ENCODE measurements around the gene SH3RF3. TPM values are rescaled to one million over a fixed set of nuclear protein-coding genes. Genes with fewer than 3 reads are reported as not detected.
A peak's percentile ranks its signal among the peaks of the same experiment; 100 is the strongest.

SH3RF3 gene
- total and polyA plus RNA-seq, 10 of the 15 experiments (the other 5 are each of a cell fraction or from before 2014, with no cell fraction given): 0.08 to 8.8 (median 2.3) TPM

GRCh38 chr2:109453371-109453995 is 324.5 kb downstream of the SH3RF3 start:
- FAIRE-seq (no peak), DNase-seq (ENCODE audit: low read depth, low spot score) (no peak), ATAC-seq (no peak)
- no peak overlapping the region for H3K4me3 ChIP-seq
- H3K36me3 ChIP-seq (ENCODE audit: control insufficient read depth in 2 of 2, insufficient read depth in 2 of 2, low read length in 1 of 2): no peaks in the 10 kb centered on the region
- WGBS (ENCODE audit: insufficient coverage, insufficient replicate concordance, low lambda C conversion rate, missing lambda C conversion rate): 56% methylated on average over 15 of the region's 15 CpGs
- in situ Hi-C loops (cut with MboI) (loop anchor here (5.0 kb wide), 1 partner anchor 51 kb away; no protein-coding TSS in a partner anchor), intact Hi-C loops (cut with micrococcal nuclease; ENCODE audit: unreplicated experiment) (no loop called here)
- POLR2A ChIA-PET: no interaction called here
- no peaks in the 10 kb centered on the region for H3K4me1 ChIP-seq (ENCODE audit: control insufficient read depth, insufficient read depth, low read length)
- BruUV-seq (replicated peaks): no TSS peak
- TF ChIP-seq SRF (IDR thresholded peaks at IDR 0.05; ENCODE audit: low read depth in 2 of 2, low read length in 2 of 2): no peak
- TF ChIP-seq ETV6 (conservative IDR thresholded peaks at IDR 0.05 in 1 of 2, IDR thresholded peaks at IDR 0.05 in 1 of 2; ENCODE audit: borderline replicate concordance in 1 of 2, low read depth in 1 of 2): no peak
- TF ChIP-seq RBBP5 (conservative IDR thresholded peaks at IDR 0.05): no peak
- no peak for TF ChIP-seq HDAC6 (IDR thresholded peaks at IDR 0.05; ENCODE audit: unreplicated experiment)
- no peak for TF ChIP-seq SMAD1 (IDR thresholded peaks at IDR 0.05; ENCODE audit: low read depth, partially characterized antibody)
- no peak for TF ChIP-seq CHD2 (IDR thresholded peaks at IDR 0.05; ENCODE audit: borderline replicate concordance, low read depth, low read length)
- TF ChIP-seq POLR2AphosphoS5 (IDR thresholded peaks at IDR 0.05; ENCODE audit: low read length): no peak
- CTCF ChIA-PET: no interaction called here
- no peak overlapping the region for H3K9ac ChIP-seq (ENCODE audit: control insufficient read depth, insufficient read depth, low read length)
- H3K79me2 ChIP-seq (ENCODE audit: control insufficient read depth, insufficient read depth, low read length): no peaks in the 10 kb centered on the region
- no peaks in the 10 kb centered on the region for H3K9me3 ChIP-seq (replicated peaks; ENCODE audit: control insufficient read depth, insufficient read depth, low read length)
- RAD21 ChIA-PET (ENCODE audit: unreplicated experiment): no interaction called here
- H3K27me3 ChIP-seq (replicated peaks in 1 of 2; ENCODE audit: control insufficient read depth in 2 of 2, insufficient read depth in 2 of 2, low read length in 1 of 2): no peaks in the 10 kb centered on the region
- H4K20me1 ChIP-seq (ENCODE audit: control insufficient read depth, insufficient read depth): no peaks in the 10 kb centered on the region
- H3K27ac ChIP-seq (ENCODE audit: control insufficient read depth, insufficient read depth): no peak overlapping the region
- H2AFZ ChIP-seq (ENCODE audit: control insufficient read depth, low read depth, low read length): no peak overlapping the region
- H3K4me2 ChIP-seq (ENCODE audit: control insufficient read depth, insufficient read depth): no peak overlapping the region
- SMC1A ChIA-PET (ENCODE audit: uncharacterized antibody, unreplicated experiment): no interaction called here

DNA sequence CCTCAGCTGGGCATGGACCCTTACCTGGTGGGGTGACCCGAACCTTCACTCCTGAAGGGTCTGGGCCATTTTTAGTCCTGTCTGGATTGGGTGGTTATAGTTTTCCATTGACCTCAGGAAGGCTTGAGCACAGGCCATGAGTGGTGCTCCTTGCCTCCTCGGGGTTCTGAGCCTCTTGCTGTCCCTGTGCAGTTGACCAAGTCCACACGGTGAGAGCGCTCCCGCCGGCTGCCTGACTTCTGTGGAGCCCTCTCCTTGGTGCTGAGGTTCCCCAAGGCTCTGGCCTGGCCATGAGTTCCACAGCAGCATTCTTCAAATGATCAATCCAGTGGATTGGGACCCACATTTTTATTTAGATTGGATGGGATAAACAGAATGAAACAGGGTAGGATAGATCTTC is 325.3 kb downstream of the SH3RF3 start:
- Histone ChIP-seq H3K4me2 (ENCODE audit: control insufficient read depth, insufficient read depth) (no peak overlapping the region), H3K36me3 (ENCODE audit: control insufficient read depth in 2 of 2, insufficient read depth in 2 of 2, low read length in 1 of 2) (no peaks in the 10 kb centered on the region), H2AFZ (ENCODE audit: control insufficient read depth, low read depth, low read length) (no peak overlapping the region), H4K20me1 (ENCODE audit: control insufficient read depth, insufficient read depth) (no peaks in the 10 kb centered on the region), H3K27me3 (replicated peaks in 1 of 2; ENCODE audit: control insufficient read depth in 2 of 2, insufficient read depth in 2 of 2, low read length in 1 of 2) (no peaks in the 10 kb centered on the region), H3K9ac (ENCODE audit: control insufficient read depth, insufficient read depth, low read length) (no peak overlapping the region), H3K4me3 (no peak overlapping the region), H3K27ac (ENCODE audit: control insufficient read depth, insufficient read depth) (no peak overlapping the region), H3K9me3 (replicated peaks; ENCODE audit: control insufficient read depth, insufficient read depth, low read length) (no peaks in the 10 kb centered on the region), H3K4me1 (ENCODE audit: control insufficient read depth, insufficient read depth, low read length) (no peaks in the 10 kb centered on the region), H3K79me2 (ENCODE audit: control insufficient read depth, insufficient read depth, low read length) (no peaks in the 10 kb centered on the region)
- intact Hi-C loops (cut with micrococcal nuclease; ENCODE audit: unreplicated experiment) (no loop called here), in situ Hi-C loops (cut with MboI) (loop anchor here (5.0 kb wide), 1 partner anchor 52 kb away; no protein-coding TSS in a partner anchor)
- TF ChIP-seq SUZ12 (IDR thresholded peaks at IDR 0.05; ENCODE audit: unreplicated experiment) (no peak), REST (IDR thresholded peaks at IDR 0.05; ENCODE audit: low read depth, low read length) (peak; percentile 28; the same call in 1 of the 2 replicates)
- ChIA-PET RAD21 (ENCODE audit: unreplicated experiment) (no interaction called here), CTCF (no interaction called here), POLR2A (no interaction called here), SMC1A (ENCODE audit: uncharacterized antibody, unreplicated experiment) (no interaction called here)
- no peak for ATAC-seq
- DNase-seq (ENCODE audit: low read depth, low spot score): no peak
- 77% methylated on average over 6 of the region's 6 CpGs for WGBS (ENCODE audit: insufficient coverage, insufficient replicate concordance, low lambda C conversion rate, missing lambda C conversion rate)
- no peak for FAIRE-seq
- no TSS peak for BruUV-seq (replicated peaks)

Measured in GM12878 (cell line).